ENCODE measurements around the gene DHRS3.
"Not testable (repeated sequence)": the region's sequence is repeated elsewhere in the genome, so short reads cannot be mapped to it uniquely, and the experiment has no call there.

Gene DHRS3, protein sequence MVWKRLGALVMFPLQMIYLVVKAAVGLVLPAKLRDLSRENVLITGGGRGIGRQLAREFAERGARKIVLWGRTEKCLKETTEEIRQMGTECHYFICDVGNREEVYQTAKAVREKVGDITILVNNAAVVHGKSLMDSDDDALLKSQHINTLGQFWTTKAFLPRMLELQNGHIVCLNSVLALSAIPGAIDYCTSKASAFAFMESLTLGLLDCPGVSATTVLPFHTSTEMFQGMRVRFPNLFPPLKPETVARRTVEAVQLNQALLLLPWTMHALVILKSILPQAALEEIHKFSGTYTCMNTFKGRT
- long read RNA-seq, donor 1, transcript DHRS3-204 (6 exons, 1,722 nt): major isoform, 67 of 89 reads
- long read RNA-seq, donor 1, partial matches to known transcripts: 15 of 89 reads
- long read RNA-seq, donor 1, other reads (novel, unspliced or antisense): 7 of 89 reads
- long read RNA-seq, donor 2, transcript DHRS3-204 (6 exons, 1,722 nt): major isoform, 19 of 19 reads
- long read RNA-seq, donor 2, partial matches to known transcripts: 0 of 19 reads
- long read RNA-seq, donor 2, other reads (novel, unspliced or antisense): 0 of 19 reads
- long read RNA-seq, donor 3, transcript DHRS3-204 (6 exons, 1,722 nt): major isoform, 16 of 22 reads
- long read RNA-seq, donor 3, partial matches to known transcripts: 6 of 22 reads
- long read RNA-seq, donor 3, other reads (novel, unspliced or antisense): 0 of 22 reads
- long read RNA-seq, donor 4, transcript DHRS3-204 (6 exons, 1,722 nt): major isoform, 43 of 49 reads
- long read RNA-seq, donor 4, partial matches to known transcripts: 6 of 49 reads
- long read RNA-seq, donor 4, other reads (novel, unspliced or antisense): 0 of 49 reads
- long read RNA-seq, donor 5, transcript DHRS3-204 (6 exons, 1,722 nt): major isoform, 45 of 45 reads
- long read RNA-seq, donor 5, partial matches to known transcripts: 0 of 45 reads
- long read RNA-seq, donor 5, other reads (novel, unspliced or antisense): 0 of 45 reads
- long read RNA-seq, donor 6, transcript DHRS3-204 (6 exons, 1,722 nt): major isoform, 35 of 36 reads
- long read RNA-seq, donor 6, partial matches to known transcripts: 0 of 36 reads
- long read RNA-seq, donor 6, other reads (novel, unspliced or antisense): 0 of 36 reads
- long read RNA-seq, donor 7, transcript DHRS3-204 (6 exons, 1,722 nt): major isoform, 40 of 61 reads
- long read RNA-seq, donor 7, partial matches to known transcripts: 21 of 61 reads
- long read RNA-seq, donor 7, other reads (novel, unspliced or antisense): 0 of 61 reads
- long read RNA-seq, donor 8, transcript DHRS3-204 (6 exons, 1,722 nt): major isoform, 30 of 40 reads
- long read RNA-seq, donor 8, partial matches to known transcripts: 10 of 40 reads
- long read RNA-seq, donor 8, other reads (novel, unspliced or antisense): 0 of 40 reads

GRCh38 chr1:12617901-12618660, at the start of gene DHRS3:
DHRS3 (minus strand) TSS chr1:12618210; CDS start chr1:12617348, 862 bp downstream.
- DNase-seq: peak; percentile 98

DNA sequence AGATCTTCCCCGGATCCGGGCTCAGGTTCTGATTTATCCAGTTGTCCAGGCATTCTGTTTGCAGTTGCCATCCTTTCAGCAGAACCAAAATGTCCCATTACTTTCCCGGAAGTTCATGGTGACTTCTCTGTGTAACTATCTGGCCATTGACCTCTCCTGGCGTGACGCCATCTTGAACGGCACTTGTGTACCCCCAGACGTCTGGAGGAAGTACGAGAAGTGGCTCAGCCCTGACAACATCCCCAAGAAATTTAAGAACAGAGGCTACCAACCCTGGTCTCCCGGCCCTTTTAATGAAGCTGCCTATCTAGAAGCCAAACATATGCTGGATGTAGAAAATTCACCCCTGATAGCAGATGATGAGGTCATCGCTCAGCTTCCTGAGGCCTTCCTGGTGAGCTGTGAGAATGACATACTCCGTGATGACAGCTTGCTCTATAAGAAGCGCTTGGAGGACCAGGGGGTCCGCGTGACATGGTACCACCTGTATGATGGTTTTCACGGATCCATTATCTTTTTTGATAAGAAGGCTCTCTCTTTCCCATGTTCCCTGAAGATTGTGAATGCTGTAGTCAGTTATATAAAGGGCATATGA, 48.2 kb upstream of the DHRS3 start:
- no peak for DNase-seq

GRCh38 chr1:12665511-12665910, 47.5 kb upstream of the DHRS3 start:
- no peak for DNase-seq

DNA sequence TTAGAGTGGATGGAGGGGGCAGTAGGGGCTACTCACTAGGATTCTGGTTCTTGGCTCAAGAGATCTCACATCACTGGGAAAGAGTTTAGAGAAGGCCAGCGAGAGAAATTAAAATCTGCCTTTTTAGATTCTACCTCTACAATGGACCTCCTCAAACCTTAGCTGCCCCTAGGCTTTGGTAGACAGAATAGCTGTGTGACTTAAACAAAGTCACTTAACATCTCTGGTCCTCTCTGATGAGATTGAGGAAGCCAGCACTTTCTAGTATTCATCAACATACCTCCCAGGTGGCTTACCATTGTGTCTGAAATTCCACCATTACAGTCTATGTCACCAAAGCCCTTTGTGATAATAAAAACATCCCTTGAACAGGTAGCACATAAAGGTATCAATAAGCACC, 44.5 kb upstream of the DHRS3 start:
- no peak for DNase-seq

DNA sequence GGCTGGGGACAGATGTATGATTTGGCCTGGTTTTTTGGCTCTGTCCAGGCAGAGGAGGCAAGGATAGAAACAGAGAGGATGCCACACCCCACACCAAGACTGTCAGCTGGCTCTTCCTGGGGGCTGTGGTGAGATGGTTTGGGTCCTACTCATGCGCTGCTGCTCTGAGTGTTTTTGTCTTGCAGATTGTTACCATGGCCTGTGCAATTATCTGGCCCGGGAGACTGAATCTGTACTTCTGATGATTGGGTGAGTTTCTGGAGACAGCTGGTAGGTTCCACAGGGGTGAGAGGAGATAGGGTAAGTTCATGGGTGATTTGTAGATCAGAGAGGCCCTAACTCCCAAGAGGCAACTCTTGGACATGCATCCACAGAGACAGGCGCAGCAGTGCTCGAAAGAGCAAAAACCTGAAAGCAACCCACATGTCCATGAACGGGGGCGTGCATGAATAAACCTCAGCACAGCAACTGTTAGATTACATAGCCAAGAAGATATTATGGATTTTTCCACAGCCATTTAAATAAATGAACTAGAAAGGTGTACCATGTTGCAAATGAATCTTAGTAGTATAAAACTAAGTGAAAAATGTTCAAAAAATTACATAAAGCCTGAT, 43.7 kb upstream of the DHRS3 start:
- no peak for DNase-seq

DNA sequence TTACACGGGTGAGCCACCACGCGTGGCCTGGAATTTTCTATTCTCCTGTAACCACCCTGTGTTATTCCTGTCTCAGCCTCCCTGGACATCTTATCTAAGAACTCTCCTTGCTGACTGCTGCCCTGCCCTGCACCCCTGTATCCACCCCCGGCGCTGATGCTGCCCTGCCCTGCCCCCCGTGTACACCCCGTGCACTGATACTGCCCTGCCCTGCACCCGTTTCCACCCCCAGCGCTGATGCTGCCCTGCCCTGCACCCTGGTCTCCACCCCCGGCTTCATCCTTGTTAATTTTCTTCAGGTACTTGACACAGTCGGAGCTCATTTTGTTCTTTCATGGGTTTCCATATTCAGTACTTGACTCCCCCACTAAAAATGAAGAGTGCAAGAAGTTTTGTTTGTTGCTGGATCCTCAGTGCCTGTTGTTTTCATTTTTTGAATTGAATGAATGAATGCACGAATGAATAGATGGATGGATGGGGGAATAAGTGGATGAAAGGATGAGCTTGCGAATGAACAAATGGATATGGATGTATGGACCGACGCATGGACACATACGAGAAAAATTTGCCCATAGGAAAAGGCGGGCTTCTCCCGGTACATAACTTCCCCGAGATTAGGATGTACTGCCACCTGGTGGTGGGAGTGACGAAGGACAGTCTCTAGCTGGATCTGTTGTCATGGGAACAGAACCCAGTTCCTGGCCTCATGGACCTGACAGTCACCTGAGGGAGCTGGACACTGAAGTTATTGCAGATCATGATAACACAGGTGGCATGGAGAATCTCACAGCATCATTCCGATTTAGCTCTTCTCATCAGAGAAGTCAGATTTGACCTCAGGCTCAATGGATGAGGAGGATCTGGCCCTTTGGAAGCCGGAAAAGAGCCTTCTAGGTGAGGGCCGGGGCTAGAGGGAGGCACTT, 40.8 kb upstream of the DHRS3 start:
- peak; percentile 58 for DNase-seq

DNA sequence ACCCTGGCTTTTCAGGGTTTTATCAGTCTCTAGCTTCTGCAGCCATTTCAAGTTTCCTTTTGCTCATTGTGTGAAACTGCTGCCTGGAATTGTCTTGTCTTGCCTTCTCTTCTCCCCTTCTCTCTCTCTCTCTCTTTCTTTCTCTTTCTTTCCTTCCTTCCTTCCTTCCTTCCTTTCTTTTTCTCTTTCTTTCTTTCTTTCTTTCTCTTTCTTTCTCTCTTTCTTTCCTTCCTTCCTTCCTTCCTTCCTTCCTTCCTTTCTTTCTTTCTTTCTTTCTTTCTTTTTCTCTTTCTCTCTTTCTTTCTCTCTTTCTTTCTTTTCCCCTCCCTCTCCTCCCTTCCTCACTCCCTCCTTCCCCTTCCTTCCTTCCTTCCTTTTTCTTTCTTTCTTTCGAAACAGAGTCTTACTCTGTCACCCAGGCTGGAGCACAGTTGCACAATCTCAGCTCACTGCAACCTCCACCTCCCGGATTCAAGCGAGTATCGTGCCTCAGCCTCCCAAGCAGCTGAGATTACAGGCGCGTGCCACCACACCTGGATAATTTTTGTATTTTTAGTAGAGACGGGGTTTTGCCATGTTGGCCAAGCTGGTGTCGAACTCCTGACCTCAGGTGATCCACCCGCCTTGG, 40.0 kb upstream of the DHRS3 start:
- DNase-seq: not testable (repeated sequence)

GRCh38 chr1:12657060-12657884, 39.3 kb upstream of the DHRS3 start:
- no peak for DNase-seq

DNA sequence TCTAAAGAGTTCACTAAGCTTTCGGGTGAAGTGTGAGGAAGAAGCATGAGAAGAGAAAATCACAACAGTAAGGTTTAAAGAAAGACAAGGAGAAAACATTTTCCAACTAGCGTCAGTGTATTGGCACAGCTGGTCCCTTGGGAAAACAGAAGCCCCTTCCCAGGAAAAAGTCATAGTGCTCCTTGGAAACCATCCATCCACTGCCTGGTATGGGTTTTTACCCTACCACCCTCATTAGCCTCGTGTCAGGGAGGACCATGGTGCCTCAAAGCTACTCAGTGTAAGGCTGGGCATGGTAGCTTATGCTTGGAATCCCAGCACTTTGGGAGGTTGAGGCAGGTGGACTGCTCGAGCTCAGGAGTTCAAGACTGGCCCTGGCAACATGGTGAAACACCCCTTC, 38.6 kb upstream of the DHRS3 start:
- DNase-seq: no peak

- DNase-seq: no peak
Observed at GRCh38 chr1:12654657-12655056, 36.6 kb upstream of the DHRS3 start.

GRCh38 chr1:12654004-12654567, 36.1 kb upstream of the DHRS3 start:
- no peak for DNase-seq

GRCh38 chr1:12649971-12650421, 32.0 kb upstream of the DHRS3 start:
- peak; percentile 57 for DNase-seq

- no peak for DNase-seq
Observed at GRCh38 chr1:12648741-12649140, 30.7 kb upstream of the DHRS3 start.

- DNase-seq: not testable (repeated sequence)
Observed at GRCh38 chr1:12645401-12645800, 27.4 kb upstream of the DHRS3 start.

DNA sequence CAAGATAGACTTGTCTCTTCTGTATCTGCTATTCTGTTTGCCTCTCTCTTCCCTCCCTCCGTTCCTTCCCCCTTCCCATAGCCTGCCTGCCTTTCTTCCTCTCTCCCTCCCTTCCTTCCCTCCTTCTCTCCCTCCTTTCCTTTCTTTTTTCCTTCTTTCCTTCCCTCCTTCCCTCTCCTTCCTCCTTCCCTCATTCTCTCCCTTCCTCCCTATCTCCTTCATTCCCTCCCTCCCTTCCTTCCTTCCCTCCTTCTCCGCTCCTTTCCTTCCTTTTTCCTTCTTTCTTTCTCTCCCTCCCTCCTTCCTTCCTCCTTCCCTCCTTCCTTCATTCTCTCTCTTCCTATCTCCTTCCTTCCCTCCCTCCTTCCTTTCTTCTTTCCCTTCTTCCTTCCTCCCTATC, 26.8 kb upstream of the DHRS3 start:
- DNase-seq: no peak

- no peak for DNase-seq
Observed at GRCh38 chr1:12644237-12644636, 26.2 kb upstream of the DHRS3 start.

GRCh38 chr1:12643785-12644184, 25.8 kb upstream of the DHRS3 start, which contains the start of gene AADACL4:
AADACL4 (plus strand) TSS chr1:12644085; CDS start chr1:12644547, 462 bp downstream.
- DNase-seq: no peak

Measured in right kidney (tissue), 9 donors.